Prostate gland (tissue), 2 donors: ENCODE results near the gene GID8.

Source experiments
- POLR2A ChIP-seq: fragments of 450-650 bp; IDR thresholded peaks from one replicate; pipeline ENCODE4 v1.6.1; 2016; ENCODE audit warnings: antibody characterized with exemption, mild to moderate bottlenecking
- TF ChIP-seq, protein P1 (sequence below), 4 experiments: fragments of 200-600 bp in 2 of 4; fragments of 450-650 bp in 2 of 4; sonication (generic) in 2 of 4; IDR thresholded peaks; 1 replicate in 3 of 4; 2 replicates in 1 of 4; pipeline ENCODE4 v1.5.1; 2016 to 2019; ENCODE audit warnings: antibody characterized with exemption in 4 of 4, mild to moderate bottlenecking in 2 of 4, moderate library complexity in 2 of 4

DNA sequence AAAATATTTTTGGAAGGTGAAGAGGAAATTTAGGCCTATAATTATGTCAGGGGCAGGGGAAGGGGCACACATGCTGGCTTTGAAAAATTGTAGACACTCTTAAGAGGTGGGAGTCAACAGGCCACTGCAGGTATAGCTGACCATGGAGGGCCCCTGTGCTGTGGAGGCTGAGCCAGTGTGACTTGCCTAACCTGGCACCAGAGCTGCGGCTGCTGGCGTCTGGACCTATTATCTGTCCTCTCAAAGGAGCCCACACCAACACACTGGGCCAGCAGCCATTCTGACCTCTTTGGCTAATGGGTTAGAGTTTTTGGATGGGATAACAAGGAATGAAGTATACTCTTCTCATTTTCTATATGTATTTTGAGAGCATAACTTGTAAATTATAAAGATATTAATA is 4.5 kb downstream of the GID8 start:
- TF ChIP-seq, protein P1, sequence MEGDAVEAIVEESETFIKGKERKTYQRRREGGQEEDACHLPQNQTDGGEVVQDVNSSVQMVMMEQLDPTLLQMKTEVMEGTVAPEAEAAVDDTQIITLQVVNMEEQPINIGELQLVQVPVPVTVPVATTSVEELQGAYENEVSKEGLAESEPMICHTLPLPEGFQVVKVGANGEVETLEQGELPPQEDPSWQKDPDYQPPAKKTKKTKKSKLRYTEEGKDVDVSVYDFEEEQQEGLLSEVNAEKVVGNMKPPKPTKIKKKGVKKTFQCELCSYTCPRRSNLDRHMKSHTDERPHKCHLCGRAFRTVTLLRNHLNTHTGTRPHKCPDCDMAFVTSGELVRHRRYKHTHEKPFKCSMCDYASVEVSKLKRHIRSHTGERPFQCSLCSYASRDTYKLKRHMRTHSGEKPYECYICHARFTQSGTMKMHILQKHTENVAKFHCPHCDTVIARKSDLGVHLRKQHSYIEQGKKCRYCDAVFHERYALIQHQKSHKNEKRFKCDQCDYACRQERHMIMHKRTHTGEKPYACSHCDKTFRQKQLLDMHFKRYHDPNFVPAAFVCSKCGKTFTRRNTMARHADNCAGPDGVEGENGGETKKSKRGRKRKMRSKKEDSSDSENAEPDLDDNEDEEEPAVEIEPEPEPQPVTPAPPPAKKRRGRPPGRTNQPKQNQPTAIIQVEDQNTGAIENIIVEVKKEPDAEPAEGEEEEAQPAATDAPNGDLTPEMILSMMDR (IDR thresholded peaks at IDR 0.05) = no peak
- TF ChIP-seq POLR2A = no peak
